ENCODE data around the gene PTPRN2.

DNA sequence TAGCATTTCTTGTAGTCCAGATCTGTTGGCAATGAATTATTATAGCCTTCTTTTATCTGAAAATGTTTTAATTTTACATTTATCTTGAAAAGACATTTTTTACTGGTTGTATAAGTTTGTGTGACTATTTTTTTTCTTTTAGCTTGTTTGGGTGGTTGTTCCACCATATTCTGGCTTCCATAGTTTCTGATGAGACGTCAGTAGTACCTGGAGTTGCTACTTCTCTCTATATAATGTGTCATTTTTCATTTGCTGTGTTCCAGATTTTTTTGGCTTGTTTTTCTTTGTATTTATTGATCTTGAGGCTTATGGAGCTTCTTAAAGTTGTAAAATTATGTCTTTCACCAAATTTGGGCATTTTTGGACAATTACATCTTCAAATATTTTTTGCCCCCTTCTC is 1082.0 kb downstream of the PTPRN2 start:
- TF ChIP-seq, protein P1, sequence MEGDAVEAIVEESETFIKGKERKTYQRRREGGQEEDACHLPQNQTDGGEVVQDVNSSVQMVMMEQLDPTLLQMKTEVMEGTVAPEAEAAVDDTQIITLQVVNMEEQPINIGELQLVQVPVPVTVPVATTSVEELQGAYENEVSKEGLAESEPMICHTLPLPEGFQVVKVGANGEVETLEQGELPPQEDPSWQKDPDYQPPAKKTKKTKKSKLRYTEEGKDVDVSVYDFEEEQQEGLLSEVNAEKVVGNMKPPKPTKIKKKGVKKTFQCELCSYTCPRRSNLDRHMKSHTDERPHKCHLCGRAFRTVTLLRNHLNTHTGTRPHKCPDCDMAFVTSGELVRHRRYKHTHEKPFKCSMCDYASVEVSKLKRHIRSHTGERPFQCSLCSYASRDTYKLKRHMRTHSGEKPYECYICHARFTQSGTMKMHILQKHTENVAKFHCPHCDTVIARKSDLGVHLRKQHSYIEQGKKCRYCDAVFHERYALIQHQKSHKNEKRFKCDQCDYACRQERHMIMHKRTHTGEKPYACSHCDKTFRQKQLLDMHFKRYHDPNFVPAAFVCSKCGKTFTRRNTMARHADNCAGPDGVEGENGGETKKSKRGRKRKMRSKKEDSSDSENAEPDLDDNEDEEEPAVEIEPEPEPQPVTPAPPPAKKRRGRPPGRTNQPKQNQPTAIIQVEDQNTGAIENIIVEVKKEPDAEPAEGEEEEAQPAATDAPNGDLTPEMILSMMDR (IDR thresholded peaks at IDR 0.05): no peak
- TF ChIP-seq POLR2AphosphoS5 (IDR thresholded peaks at IDR 0.05) (no peak), POLR2A (IDR thresholded peaks at IDR 0.05) (no peak)
